Nephron (organoid): Measurements from ENCODE around the gene ANKS4B.

Source experiments
- H3K27ac Mint-ChIP-seq, 3 experiments: 2 replicates each; pipeline ENCODE4 v1.8.0; 2020; ENCODE audit warnings: mixed read lengths in 3 of 3, mild to moderate bottlenecking in 2 of 3, moderate library complexity in 1 of 3
- H3K27me3 Mint-ChIP-seq: 2 replicates; pipeline ENCODE4 v1.8.0; 2021; ENCODE audit warnings: low read depth, mild to moderate bottlenecking, moderate library complexity, mixed read lengths
- H3K36me3 Mint-ChIP-seq: 2 replicates; pipeline ENCODE4 v1.8.0; 2020; ENCODE audit warnings: low read depth, mixed read lengths
- H3K4me1 Mint-ChIP-seq: 2 replicates; pipeline ENCODE4 v1.8.0; 2020; ENCODE audit warnings: mixed read lengths
- H3K4me3 Mint-ChIP-seq, 3 experiments: 2 replicates each; pipeline ENCODE4 v1.8.0; 2020; ENCODE audit warnings: mild to moderate bottlenecking in 3 of 3, mixed read lengths in 3 of 3, moderate library complexity in 2 of 3
- H3K9me3 Mint-ChIP-seq: 2 replicates; pipeline ENCODE4 v1.8.0; 2020; ENCODE audit warnings: mixed read lengths
- CTCF ChIP-seq, 3 experiments: fragments of 200-600 bp; sonication (generic); IDR thresholded peaks; one replicate each; pipeline ENCODE4 v1.5.0; 2021; ENCODE audit warnings: antibody characterized with exemption in 3 of 3; ENCODE audit not compliant: unreplicated experiment in 3 of 3

ANKS4B gene

GRCh38 chr16:21260870-21261791 lies 27.6 kb downstream of the ANKS4B start:
- Mint-ChIP-seq H3K9me3 (no peaks in the 10 kb centered on the region), H3K36me3 (no peaks in the 10 kb centered on the region), H3K27ac (peak overlapping the region; percentile 74 to 93 (median 80)), H3K4me3 (no peak overlapping the region), H3K4me1 (peaks cover 29% of the 10 kb centered on the region), H3K27me3 (peaks cover 3% of the 10 kb centered on the region)
- TF ChIP-seq CTCF (IDR thresholded peaks at IDR 0.05; ENCODE audit: unreplicated experiment in 3 of 3) = no peak

DNA sequence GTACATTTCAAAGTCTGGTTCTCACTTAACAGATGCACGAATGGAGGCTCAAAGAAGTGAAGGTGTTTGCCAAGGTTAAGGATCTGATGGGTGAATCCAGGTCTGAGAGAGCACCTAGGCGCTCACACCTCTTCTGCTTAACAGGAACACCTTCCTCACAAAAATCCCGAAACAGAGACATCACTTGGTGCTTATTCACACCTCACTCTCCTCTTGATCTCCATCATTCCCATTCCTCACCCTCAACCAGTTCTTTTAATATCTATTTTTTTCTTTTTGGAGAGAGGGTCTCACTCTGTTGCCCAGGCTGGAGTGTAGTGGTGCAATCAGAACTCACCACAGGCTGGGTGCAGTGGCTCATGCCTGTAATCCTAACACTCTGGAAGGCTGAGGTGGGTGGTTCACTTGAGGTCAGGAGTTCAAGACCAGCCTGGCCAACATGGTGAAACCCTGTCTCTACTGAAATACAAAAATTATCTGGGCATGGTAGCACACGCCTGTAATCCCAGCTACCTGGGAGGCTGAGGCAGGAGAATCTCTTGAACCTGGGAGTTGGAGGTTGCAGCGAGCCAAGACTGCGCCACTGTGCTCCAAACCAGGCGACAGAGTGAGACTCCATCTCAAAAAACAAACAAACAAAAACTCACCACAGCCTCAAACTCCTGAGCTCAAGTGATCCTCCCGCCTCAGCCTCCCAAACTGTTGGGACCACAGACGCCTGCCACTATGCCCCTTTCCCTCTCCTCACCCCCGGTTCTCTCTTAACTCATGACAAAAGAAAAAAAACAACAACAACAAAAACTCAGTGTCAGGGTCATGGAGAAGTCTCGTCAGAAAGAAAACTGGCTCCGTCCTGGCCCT lies 29.5 kb downstream of the ANKS4B start:
- no peak for TF ChIP-seq CTCF (IDR thresholded peaks at IDR 0.05; ENCODE audit: unreplicated experiment in 3 of 3)
- Mint-ChIP-seq H3K4me3 (no peak overlapping the region), H3K9me3 (no peaks in the 10 kb centered on the region), H3K4me1 (peaks cover 29% of the 10 kb centered on the region), H3K27me3 (peaks cover 3% of the 10 kb centered on the region), H3K36me3 (no peaks in the 10 kb centered on the region), H3K27ac (peak overlapping the region; percentile 85 to 95 (median 91))

- H3K9me3 Mint-ChIP-seq = no peaks in the 10 kb centered on the region
- H3K36me3 Mint-ChIP-seq = no peaks in the 10 kb centered on the region
- H3K27me3 Mint-ChIP-seq = peaks cover 3% of the 10 kb centered on the region
- H3K27ac Mint-ChIP-seq = peak overlapping the region; percentile 85 to 95 (median 91)
- H3K4me1 Mint-ChIP-seq = peaks cover 29% of the 10 kb centered on the region
- H3K4me3 Mint-ChIP-seq = peak overlapping the region in 2 of 3 experiments; percentile 1 to 16
- TF ChIP-seq CTCF (IDR thresholded peaks at IDR 0.05; ENCODE audit: unreplicated experiment in 3 of 3) = no peak
These were observed 30.4 kb downstream of the ANKS4B start for GRCh38 chr16:21263640-21264570.

- no peak overlapping the region for H3K4me3 Mint-ChIP-seq
- no peaks in the 10 kb centered on the region for H3K9me3 Mint-ChIP-seq
- H3K4me1 Mint-ChIP-seq = peaks cover 29% of the 10 kb centered on the region
- H3K36me3 Mint-ChIP-seq = no peaks in the 10 kb centered on the region
- peaks cover 3% of the 10 kb centered on the region for H3K27me3 Mint-ChIP-seq
- peak overlapping the region; percentile 85 to 95 (median 91) for H3K27ac Mint-ChIP-seq
- TF ChIP-seq CTCF (IDR thresholded peaks at IDR 0.05; ENCODE audit: unreplicated experiment in 3 of 3) = no peak
These were observed 31.1 kb downstream of the ANKS4B start for GRCh38 chr16:21264571-21265036.

DNA sequence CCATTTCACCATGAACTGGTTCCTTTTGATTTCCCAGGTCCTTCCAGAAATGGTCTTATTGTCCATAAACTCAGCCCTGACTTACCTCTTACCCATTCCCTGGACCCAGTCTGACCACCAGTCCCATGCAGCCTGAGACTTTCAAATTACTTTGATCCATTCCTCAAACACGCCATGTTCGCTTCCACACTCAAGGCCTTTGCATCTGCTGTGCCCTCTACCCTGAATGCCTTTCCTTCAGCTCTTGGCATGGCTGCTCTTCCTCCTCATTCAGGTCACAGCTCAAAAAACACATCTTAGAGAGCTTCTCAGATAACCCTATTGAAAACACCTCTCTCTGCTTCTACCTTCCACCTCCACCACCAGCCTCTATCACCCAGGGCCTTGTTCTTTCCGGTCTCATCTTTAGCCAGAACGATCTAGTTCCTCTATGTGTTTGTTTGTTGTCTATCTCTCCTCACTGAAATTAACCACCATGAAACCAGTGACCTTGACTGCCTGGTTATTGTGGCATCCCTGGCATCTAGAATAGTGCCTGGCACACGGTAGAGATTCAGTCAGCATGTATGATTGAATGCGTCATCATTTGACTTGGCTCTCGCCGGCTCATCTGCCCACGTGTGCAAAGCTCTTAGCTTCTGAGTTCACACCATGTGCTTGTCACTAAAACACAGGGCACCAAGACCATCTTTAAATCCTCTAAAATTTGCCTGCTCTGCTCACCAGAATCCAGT lies 31.8 kb downstream of the ANKS4B start:
- Mint-ChIP-seq H3K4me1 (peaks cover 29% of the 10 kb centered on the region), H3K9me3 (no peaks in the 10 kb centered on the region), H3K27ac (peak overlapping the region; percentile 65 to 95 (median 85)), H3K4me3 (no peak overlapping the region), H3K27me3 (peaks cover 5% of the 10 kb centered on the region), H3K36me3 (no peaks in the 10 kb centered on the region)
- TF ChIP-seq CTCF (IDR thresholded peaks at IDR 0.05; ENCODE audit: unreplicated experiment in 3 of 3) = no peak
